ENCODE data around the gene CCDC148.

GRCh38 chr2:158380746-158381145 lies 75.8 kb downstream of the CCDC148 start:
- TF ChIP-seq POLR2A (IDR thresholded peaks at IDR 0.05) (no peak), CTCF (IDR thresholded peaks at IDR 0.05) (no peak)

Data from Peyer's patch (tissue), 4 donors.